Measurements from ENCODE around the gene AP1B1.
"Not testable (repeated sequence)": the region's sequence is repeated elsewhere in the genome, so short reads cannot be mapped to it uniquely, and the experiment has no call there.

AP1B1 gene

DNA sequence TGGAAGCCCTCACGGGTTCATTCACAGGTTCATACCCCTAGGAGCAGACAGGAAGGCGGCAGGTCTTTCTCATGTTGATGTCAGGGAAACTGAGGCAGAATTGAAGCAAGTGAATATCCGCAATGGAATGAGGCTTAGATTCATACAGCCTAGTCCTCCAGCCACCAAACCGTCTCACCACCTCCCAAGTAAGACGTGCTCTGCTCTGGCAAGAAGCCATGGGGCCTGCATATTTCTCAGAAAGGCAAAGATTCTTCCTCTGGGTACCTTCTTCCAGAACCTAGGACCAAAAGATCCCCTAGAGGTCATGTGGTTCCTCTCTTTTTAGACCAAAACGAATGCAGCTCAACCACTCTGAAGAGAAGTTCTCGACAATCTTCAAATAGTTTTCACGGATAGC is 1.7 kb downstream of the AP1B1 start:
- no peak for DNase-seq (ENCODE audit: low read depth)

DNA sequence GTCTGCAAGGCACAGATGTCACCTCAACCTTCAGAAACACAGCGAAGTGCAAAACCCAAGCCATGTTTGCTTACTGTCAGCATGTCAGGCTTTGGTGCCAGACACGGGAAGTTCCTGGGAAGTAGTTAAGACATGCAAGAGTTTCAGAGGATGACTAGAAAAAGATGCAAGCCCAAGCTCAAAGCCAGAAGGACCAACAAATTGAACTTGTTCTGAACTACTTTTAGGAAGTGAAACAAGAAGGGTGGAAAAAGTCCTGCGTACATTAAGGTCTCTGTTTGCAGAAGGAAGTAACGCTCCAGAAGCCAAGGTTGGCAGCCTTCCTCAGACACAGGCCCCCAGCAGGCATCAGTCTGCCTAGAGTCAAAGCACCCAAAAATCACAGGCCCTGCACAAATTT is 2.6 kb downstream of the AP1B1 start:
- DNase-seq (ENCODE audit: low read depth): no peak

GRCh38 chr22:29385151-29385704 is 3.1 kb downstream of the AP1B1 start:
- no peak for DNase-seq (ENCODE audit: low read depth)

DNA sequence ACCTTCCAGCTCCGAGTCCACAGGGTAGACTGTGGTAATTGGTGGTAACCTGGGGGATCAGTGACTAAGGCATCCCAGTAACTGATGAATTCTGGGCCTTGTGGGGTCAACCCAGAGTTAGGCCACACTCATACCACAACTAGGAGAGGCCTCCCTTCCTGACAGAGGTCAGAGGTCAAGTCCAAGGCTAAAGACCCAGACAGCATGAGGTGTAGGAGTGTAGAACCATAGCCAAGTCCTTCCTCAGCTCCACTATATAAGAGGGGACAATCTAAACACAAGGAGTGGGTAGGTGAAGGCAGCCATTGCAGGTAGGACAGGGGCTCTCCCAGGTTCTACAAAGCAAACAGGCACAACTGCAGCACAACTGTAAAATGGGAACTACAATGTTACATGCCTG is 4.6 kb downstream of the AP1B1 start:
- no peak for DNase-seq (ENCODE audit: low read depth)

- DNase-seq (ENCODE audit: low read depth): no peak
These were observed 5.6 kb downstream of the AP1B1 start for GRCh38 chr22:29382580-29383302.

DNA sequence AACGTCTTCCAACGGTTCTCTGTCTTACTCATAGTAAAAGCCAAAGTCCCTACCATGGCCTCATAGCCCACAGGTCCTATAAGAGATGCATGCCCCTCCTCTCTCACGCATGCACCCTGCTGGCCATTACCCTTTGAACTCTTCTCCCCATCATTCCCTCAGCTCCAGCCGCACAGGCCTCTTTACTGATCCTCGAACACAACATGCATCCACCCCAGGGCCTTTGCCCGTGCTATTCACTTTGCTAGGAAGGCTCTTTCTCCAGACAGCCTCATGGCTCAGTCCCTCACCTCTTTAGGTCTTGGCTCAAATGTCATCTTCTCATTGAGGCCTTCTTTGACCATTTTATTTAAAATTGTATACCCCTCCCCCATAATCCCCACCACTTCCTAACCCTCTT is 7.5 kb downstream of the AP1B1 start:
- DNase-seq (ENCODE audit: low read depth): no peak

- DNase-seq (ENCODE audit: low read depth): no peak
These were observed 8.2 kb downstream of the AP1B1 start for GRCh38 chr22:29380032-29380781.

- DNase-seq (ENCODE audit: low read depth): no peak
These were observed 9.1 kb downstream of the AP1B1 start for GRCh38 chr22:29379258-29379657.

GRCh38 chr22:29377979-29378378 is 10.4 kb downstream of the AP1B1 start:
- DNase-seq (ENCODE audit: low read depth): no peak

DNA sequence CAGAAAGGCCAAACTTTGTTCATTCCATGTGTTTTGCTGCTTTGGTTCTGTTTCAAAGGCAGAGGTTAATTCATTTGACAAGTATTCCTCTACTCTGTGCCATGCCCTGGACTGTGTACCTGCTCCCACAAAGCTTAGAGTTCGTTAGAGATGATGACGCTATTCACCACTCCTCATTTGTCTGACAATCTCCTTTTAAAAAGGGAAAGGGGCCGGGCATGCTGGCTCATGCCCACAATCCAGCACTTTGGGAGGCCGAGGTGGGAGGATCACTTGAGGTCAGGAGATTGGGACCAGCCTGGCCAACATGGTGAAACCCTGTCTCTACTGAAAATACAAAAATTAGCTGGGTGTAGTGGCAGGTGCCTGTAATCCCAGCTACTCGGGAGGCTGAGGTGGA is 11.7 kb downstream of the AP1B1 start:
- not testable (repeated sequence) for DNase-seq (ENCODE audit: low read depth)

GRCh38 chr22:29375398-29376076 is 12.8 kb downstream of the AP1B1 start:
- DNase-seq (ENCODE audit: low read depth): no peak

DNA sequence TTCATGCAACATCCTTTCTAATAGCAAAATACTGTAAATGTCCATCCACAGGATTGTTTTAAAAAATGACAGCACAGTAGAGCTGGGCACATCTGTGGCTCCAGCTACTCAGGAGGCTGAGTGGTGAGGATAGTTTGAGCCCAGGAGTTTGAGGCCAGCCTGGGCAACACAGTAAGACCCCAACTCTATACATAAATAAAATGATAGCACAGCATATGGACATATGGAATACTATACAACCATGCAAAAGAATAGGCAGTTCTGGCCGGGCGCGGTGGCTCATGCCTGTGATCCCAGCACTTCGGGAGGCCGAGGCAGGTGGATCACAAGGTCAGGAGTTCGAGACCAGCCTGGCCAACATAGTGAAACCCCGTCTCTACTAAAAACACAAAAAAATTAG is 13.6 kb downstream of the AP1B1 start:
- not testable (repeated sequence) for DNase-seq (ENCODE audit: low read depth)

DNA sequence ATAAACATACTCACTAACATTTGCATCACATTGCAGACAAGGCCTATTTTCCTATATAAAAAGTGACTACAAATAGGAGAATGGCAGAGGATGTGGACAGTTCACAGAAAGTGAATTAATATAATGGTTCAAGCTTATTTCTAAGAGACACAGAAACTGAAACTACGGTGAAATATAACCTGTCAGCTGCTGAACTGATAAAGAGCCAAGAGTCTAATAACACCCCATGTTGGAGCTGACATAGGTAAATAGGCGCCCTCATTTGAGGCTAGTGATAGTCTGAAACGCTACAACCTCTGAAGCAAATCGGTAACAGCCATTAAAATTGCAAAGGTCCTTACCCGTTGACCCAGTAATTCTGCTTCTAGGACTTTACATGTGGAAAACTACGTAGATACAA is 14.0 kb downstream of the AP1B1 start:
- DNase-seq (ENCODE audit: low read depth): no peak

DNA sequence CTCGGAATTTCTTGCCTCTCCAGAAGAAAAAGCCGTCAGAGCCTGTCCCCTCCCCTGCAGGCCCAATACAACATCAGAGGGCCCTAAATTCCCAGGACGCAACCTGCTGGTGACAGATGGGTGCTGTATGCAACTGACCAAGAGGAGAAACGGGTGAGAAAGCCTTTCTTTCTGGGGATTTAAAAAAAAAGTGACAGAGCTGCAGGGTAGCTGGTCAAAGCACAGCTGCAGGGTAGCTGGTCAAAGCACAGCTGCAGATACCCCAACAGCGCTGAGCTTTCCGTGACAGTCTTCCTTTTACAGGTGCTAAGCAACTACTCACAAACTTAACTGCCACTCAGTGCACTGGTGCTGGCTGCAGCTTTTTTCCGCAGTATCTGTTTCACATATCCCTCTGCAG is 17.8 kb downstream of the AP1B1 start:
- no peak for DNase-seq (ENCODE audit: low read depth)

DNA sequence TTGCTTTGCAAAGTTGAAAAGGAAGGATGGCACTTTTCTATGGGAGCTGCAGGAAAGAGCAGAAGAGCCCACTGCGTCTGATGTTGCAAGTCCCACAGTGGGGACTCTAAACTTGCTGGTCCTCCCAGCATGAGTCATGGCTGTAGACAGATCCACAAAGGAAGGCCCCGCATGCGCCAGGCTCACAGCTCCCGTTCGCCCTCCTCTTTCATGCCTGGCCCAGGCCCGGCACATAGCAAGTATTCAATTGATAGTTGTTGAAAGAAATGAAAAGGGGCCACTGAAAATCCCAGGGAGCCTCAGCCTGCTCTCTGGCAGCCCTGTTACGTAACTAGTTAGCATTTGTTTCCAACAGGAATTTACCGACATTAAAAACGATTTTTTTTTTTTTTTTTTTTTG is 18.9 kb downstream of the AP1B1 start:
- DNase-seq (ENCODE audit: low read depth): no peak

GRCh38 chr22:29359469-29359868 is 28.9 kb downstream of the AP1B1 start:
- no peak for DNase-seq (ENCODE audit: low read depth)

DNA sequence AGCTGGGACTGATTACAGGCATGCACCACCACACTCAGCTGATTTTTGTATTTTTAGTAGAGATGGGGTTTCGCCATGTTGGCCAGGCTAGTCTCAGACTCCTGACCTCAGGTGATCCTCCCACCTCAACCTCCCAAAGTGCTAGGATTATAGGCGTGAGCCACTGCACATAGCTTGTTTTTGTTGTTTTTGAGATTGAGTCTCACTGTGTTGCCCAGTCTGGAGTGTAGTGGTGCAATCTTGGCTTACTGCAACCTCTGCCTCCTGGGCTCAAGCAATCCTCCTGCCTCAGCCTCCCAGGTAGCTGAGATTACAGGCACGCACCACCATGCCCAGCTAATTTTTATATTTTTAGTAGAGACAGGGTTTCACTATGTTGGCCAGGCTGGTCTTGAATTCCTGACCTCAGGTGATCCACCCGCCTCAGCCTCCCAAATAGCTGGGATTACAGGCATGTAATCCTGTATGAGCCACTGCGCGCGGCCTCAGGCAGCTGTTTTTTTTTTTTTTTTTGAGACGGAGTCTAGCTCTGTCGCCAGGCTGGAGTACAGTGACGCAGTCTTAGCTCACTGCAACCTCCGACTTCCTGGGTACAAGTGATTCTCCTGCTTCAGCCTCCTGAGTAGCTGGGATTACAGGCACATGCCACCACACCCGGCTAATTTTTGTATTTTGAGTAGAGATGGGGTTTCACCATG is 31.0 kb downstream of the AP1B1 start:
- DNase-seq (ENCODE audit: low read depth): not testable (repeated sequence)

- no peak for DNase-seq (ENCODE audit: low read depth)
These were observed 34.5 kb downstream of the AP1B1 start for GRCh38 chr22:29353860-29354259.

GRCh38 chr22:29353286-29353685 is 35.1 kb downstream of the AP1B1 start:
- no peak for DNase-seq (ENCODE audit: low read depth)

GRCh38 chr22:29352778-29353177 is 35.6 kb downstream of the AP1B1 start:
- DNase-seq (ENCODE audit: low read depth): no peak

DNA sequence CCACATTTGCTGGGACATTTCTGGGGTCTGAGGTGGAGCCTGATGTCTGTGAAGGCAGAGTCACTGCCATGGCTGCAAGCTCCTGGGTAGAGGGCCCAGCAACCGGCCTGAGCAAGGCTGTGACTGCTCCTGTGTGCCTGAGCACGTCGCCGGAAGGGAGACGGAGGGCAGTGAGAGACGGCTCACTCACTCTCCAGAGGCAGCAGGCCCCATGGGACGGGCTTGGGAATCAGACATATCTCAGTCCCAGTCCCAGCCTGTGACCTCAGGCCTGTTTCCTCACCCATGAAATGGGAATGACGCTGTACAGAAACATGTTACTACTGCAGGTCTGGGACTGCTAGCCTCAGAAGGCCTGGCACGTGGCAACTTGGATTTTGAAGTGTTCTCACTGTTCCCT is 36.5 kb downstream of the AP1B1 start:
- no peak for DNase-seq (ENCODE audit: low read depth)

DNA sequence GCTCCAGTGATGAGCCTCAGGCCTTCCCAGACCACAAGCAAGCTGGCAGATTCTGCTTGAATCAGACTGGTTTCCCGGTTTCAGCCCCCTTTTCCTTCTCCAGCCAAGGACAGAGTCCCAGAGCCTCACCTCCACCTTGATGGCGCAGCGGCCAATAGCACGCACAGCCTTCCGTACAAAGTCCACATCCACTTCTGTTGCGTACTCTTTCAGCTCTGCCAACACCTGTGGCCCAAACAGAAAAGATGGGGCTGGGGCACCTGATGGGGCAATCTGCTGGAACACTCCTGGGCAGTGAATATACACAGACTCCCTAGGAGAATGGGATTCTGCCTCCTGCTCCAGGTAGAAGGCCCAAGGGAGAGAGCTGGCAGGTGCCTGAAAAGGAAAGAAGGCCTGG is 37.3 kb downstream of the AP1B1 start:
- no peak for DNase-seq (ENCODE audit: low read depth)

Data from stimulated activated CD8-positive, alpha-beta memory T cell treated with anti-CD3 and anti-CD28 coated beads, Interleukin-12 subunit alpha, Interleukin-12 subunit beta, amount 100 ng/mL, for 1 hour (primary cell).